GM12891 (cell line): ENCODE measurements around the gene ATP6V0A1.

Source experiments
- POLR2A ChIP-seq: IDR thresholded peaks from 2 replicates; pipeline ENCODE4 v1.6.1; 2011; ENCODE audit warnings: low read depth, low read length, control low read depth
- POLR2AphosphoS5 ChIP-seq: IDR thresholded peaks from 2 replicates; pipeline ENCODE4 v1.6.1; 2011; ENCODE audit warnings: low read depth, low read length, control low read depth

DNA sequence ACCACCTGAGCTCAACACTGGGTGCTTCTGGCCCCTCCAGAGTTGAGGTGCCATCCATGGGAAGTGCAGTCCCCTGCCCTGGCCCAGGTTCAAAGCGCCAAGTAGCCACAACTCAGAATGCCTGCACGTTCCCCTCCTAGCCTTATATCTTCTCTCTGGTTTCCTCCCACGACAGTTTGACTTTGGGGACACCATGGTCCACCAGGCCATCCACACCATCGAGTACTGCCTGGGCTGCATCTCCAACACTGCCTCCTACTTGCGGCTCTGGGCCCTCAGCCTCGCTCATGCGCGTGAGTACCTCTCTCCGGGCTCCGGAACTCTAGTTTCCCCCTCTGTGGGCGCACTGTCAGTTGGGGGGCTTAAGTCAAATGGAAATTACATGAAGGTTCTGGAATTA is 55.0 kb downstream of the ATP6V0A1 start:
- TF ChIP-seq POLR2AphosphoS5 (no peak), POLR2A (no peak)
